Glomerular visceral epithelial cell (primary cell): Measurements from ENCODE around the gene USP40.

Experiments
- DNase-seq: peaks from one replicate; pipeline ENCODE4 v3.0.0-alpha.2; 2016; ENCODE audit errors: extremely low spot score

The USP40 gene

DNA sequence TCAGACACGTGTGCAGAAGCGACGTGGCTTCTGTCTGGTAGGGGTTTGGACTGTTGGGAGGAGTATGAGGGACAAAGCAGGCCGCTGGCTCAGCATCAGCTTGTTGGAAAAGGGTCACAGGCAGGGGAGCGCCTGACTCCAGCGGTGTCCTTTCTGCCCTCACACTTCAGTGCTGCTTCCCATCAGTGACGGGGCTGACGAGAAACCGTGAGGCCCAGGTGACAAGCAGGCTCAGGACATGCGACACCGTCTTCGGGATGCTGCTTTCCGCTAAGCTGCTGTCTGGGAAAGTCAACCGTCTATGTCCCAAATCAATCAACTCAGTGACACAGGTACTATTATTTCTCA lies 90.5 kb downstream of the USP40 start:
- no peak for DNase-seq

DNA sequence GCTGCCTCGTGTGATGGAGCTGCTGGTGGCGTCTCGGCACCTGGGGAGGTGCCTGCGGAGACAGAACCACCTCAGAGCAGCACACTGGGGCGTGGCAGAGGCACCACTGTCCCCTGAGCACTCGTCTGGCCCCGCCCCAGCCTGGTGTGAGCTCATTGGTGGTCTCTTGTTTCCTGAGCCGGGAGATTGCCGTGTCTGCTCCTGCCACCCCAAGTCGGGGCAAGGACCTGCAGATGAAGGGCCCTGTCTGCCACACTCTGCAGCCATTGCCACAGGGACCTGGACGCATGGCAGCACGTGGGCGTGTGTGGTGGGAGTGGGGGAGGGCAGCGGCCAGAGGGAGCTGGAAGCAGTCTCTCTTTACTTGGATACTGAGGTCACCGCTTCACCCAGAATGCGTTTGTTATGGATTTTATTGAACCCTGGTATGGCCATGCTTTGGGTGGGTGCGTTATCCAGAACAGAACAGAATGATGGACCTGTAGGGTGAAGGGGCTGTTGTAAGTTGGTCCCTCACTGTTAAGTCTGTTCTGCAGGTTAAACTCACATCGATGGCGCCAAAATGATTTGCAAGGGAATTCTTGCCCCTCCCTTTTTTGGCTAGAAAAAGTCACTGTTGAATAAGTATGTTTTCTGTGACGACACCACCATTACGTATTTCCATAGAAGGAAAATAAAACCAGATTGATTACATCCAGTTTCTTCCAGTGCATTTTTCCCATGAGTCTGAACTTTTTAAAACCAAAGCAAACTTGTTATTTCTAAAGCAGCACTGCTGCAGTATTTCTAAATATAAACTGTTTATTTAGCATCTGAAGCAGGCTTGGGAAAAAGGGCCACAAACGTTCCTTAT lies 92.0 kb downstream of the USP40 start:
- DNase-seq, result no peak

DNA sequence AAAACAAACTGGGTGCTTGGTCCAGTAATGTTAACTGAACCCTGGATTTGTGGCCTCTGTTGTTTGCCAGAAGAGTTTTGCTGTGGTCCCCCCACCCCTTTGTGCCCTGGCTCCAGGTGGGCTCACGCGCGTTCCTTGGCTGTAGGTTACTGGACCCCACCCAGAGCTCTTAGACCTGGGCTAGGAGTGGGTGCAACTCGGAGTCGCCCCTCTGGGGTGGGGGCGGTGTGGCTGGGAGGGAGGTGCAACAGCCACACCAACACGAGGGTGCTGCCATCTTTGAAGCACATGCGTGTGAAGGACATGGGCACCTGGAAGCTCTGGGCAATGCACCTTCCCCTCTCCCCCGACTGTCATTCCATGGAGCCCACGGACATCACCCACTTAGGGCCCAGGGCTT lies 92.7 kb downstream of the USP40 start:
- no peak for DNase-seq

DNA sequence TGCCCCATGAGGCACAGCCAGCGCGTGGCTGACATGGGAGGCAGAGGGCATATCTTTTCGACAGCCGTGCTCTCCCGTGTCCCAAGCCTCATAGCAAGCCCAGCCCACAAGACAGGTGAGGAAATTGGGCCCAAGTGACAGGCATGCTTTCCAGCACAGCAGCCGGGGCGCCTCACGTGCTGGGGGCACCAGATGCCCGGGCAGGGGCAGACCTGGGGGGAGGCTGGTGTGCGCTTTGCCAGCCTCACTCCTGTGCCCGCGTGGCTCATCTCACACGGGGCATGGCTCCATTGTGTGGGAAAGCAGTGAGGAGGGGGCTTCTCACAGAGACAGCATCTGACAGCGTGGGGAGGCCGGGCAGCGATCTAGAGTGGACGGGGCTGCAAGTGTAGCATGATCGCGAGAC lies 93.2 kb downstream of the USP40 start:
- DNase-seq, result no peak

DNA sequence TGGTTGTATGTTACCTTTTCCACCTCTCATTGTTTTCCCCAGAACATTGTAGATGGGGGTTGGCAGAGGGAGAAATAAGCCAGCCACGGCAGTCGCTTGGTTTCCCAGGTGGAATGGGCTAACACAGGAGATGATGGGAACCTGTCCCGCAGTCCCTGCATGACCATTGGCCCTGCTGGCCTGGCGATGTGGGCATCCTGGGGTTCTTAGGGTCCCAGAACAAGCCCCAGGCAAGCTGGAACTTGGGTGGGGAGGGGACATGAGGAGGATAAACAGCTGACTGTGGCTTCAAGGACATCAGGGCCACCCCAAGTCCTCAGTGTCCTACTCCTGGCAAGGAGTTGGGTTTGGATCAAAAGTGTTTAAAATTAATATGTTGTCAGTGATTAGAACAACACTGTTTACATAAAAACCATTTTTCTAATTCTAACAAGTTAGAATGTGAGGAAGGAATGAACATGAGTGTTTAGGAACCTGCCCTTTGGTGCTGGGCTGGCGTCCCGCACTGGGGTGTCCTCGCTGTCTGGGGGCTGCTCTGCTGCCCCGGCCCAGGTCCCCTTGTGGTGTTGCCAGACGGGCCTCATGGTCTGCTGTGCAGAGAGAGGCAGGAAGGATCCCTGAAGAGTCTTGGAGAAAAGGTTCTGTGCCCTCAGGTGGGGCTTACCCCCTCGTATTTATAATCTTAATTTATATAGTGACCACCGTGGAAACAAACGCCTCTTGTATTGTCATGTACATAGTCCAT lies 95.1 kb downstream of the USP40 start:
- DNase-seq, result no peak

DNA sequence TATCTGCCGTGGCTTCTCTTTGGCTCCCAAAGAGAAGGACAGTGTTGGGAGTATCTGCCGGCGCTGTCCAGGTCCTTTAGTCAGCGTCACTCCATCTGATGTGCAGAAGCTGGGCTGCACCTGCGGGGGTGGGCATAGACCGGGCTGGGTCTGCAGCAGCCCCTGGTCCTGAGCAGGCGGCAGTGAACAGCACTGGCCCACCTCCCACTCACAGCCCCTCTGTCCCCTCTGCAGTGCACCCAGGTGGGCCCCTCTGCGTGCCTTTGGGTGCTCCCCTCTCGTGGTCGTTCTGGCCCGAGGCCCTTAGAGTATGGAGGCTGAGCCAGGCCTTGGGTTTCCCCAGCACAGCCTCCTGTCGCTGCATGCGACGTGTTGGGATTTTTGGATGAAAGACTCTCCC lies 95.7 kb downstream of the USP40 start:
- DNase-seq, result no peak

DNA sequence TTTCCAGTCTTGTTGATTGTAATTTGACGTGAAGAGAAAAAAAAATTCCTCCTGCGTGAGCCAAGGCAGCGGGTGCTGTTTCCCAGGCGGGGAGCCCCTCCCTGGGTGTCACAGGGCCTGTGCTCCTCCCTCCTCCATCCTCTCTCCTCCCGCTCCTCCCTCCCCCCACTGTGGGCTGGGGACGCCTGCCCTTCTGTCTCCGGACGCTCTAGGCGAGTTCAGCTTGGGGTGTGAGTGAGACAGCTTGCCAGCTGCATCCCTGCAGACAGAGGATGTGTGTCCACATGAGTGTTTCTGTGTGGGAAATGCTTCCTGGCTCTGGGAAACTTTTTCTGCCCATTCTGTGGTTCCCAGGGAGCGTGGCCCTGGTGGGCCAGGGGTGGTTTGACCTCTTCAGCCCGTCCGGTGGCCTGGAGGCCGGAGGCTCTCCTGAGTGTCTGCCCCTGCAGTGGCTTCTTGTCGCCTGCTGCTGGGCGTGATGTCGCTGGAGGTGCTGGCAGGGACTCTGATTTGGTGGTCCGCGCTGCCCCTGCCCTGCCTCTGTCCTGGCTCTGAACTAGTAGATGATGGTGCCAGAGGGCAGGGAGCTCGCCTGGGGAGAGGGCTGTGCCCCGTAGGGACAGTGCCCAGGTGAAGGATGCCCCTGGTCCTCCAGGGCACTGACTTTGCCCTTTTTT lies 96.4 kb downstream of the USP40 start:
- DNase-seq, result no peak

DNA sequence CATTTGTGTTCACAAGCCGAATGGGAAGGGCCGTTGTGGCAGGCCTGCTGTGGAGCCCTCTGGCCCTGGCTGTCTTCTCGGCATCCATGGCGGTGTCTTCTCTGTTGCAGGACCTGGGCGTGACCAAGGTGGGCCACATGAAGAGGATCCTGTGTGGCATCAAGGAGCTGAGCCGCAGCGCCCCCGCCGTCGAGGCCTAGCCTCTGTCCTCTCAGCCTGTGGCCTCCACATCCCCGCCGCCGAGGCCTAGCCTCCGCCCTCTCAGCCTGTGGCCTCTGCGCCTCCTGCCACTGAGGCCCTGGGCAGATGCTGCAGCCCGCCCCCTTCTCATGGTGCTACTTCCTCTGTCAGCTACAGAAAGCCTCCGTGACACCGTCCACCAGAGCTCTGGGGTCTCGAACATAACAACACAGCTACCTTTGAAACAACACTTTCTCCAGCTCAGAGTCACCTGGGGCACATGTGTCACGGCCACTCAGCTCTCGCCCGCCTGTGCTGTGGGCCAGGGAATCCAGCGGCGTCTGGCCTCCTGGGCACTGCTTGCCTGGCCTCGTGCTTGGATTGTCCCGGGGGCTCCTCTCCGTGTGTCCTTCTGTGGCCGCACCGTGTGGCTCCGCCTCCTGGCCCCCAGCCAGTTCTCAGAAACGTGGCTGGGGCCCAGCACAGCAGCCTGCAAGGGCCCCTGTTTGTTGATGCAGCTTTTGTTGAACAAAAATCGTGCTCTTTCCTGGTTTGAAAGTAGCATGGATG lies 97.1 kb downstream of the USP40 start:
- no peak for DNase-seq

DNA sequence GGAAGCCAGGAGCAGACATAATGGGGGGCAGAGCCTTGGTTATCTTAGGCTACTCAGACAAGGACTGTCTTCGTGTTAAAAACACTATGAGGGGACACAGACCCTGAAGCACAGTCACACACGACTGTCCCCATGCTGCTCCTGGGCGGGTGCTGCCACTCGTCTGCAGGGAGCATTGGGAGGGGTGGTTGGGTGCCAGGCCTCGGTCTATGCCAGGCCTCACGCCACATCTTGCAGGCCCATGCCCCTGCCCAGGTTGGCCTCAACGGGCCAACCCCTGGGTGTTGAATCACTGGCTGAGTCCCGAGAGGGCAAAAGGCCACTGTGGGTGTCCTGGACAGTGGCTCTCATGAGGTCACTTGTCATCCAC lies 97.9 kb downstream of the USP40 start:
- DNase-seq, result no peak

DNA sequence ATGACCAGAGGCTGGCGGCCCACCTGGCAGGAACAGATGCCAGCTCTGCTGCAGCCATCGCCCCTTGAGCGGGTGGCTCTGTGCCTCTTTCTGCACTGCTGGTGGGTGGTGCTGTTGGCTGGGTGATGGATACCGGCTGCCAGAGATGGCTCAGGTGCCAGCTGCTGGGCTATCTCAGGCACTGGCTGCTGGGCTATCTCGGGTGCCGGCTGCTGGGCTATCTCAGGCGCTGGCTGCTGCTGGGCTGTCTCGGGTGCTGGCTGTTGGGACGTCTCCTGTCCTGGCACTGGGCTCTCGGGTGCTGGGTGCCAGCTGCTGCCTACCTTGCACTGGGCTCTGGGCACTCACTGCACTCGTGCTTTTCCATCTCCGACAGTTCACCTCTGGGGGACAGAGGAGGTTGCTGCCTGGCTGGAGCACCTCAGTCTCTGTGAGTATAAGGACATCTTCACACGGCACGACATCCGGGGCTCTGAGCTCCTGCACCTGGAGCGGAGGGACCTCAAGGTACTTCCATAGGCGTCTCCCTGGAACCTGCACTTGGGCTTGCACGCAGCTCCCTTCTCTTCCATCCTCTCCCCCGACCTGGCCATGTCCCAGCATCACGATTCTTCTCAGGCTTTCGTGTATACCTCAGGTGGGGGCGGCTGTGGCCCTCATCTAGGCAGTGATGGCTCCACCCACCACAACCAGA lies 98.4 kb downstream of the USP40 start:
- DNase-seq, result no peak

DNA sequence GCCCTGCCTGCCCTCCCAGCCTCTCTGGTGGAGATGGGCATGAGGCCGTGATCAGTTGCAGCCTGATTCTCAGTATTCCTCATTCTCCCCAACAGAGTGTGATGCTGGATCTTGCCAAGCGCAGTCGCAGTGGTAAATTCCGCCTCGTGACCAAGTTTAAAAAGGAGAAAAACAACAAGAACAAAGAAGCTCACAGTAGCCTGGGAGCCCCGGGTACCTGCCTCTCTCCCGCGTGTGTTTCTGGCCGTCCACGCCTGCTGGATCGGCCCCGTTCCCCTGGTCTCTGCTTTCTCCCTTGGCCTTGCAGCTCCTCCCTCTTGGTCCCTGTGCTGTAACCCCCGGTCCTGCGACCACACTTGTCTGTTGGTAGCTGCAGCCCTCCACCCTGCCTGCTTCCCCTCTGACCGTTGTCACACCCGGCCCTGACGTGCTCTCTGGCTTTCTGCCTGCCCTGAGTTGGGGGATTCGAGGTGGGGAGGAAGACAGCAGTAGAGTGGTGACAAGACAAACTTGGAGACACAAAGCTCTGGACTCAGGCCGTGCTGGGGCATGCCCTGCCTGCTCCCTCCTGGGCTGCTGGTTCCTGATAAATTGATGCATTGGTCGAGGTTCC lies 99.5 kb downstream of the USP40 start:
- DNase-seq, result no peak

DNA sequence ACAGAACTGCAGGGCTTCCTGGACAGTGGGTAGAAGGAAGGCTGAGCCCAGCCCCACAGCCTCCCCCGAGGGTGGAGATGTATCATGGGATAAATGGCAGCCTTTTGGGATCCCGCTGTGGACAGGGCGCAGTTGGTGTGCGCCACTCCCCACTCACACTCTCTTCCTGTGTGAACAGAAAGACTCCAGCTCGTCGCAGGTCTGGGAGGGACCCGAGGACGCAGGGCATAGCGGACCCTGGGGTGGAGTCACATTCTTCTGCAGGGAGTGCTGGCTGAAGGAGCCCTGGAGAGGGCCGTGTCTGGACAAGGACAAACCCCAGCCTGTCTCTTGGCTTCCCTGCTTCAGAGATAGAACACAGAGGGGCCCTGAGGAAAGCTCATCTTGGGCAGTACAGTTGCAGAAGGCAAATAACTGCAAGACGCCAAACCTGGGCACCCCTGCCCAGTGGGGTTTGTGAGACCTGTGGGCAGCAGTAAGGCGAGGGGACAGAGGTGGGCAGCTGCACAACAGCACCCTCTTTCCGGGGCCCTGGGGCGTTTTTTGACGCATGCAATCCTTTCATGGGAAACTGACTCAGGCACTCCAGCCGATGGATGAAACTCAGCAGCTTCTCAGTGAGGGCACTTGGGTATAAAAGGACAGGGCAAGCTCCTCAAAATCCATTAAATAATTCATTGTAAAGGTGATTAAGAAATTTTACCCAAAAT lies 101.9 kb downstream of the USP40 start:
- DNase-seq, result no peak

DNA sequence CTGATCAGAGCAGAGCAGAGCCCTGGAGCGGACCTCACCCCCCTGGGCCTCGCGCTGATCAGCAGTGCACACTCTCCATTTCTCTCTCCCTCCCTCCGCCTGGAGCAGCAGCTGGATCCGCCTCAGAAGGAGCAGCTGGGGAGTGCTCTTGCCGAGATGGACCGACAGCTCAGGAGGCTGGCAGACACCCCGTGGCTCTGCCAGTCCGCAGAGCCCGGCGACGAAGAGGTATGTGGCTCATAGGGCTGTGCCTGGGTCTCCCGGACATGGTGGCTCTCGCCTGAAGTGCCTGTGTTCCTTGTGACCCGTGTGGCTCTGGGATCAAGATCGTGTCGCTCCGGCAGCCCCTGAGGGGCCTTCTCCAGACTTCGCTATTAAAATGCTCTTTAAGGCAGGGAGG lies 102.5 kb downstream of the USP40 start:
- no peak for DNase-seq

DNA sequence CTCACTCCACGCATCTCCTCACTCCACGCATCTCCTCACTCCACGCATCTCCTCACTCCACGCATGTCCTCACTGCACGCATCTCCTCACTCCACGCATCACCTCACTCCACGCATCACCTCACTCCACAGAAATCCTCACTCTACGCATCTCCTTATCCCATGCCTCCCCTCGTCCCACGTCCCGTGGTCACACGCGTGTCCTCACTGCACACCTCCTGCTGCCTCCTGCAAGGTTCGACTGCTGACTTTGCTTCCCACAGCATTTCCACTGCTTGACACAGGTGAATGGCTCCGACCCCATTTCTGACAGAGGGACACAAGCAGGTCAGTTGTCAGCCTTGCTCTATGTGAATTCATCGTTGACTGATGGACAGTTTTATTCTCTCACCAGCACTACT lies 103.0 kb downstream of the USP40 start:
- DNase-seq, result no peak

DNA sequence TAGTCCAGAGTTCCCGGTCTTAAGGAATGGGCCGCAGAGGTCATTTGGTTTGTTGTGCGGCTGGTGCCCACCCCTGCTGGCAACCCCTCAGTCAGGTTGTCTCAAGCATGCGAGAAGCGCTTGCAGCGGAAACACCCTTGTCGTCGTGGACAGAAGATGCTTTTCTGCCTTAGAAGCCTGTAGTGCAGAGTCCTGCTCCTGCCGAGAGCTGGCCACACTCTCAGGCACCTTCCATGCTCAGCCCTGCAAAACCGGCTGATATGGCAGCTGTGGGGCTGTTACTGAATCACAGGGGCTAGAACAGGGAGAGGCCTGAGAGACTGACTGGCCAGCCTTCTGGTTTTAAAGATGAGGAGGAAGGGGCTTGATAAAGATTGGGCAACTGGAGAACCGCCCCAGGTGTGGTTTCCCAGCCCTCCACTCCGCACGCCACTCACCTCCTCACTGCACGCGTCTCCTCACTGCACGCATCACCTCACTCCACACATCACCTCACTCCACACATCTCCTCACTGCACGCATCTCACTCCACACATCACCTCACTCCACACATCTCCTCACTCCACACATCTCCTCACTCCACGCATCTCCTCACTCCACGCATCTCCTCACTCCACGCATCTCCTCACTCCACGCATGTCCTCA lies 103.6 kb downstream of the USP40 start:
- no peak for DNase-seq

DNA sequence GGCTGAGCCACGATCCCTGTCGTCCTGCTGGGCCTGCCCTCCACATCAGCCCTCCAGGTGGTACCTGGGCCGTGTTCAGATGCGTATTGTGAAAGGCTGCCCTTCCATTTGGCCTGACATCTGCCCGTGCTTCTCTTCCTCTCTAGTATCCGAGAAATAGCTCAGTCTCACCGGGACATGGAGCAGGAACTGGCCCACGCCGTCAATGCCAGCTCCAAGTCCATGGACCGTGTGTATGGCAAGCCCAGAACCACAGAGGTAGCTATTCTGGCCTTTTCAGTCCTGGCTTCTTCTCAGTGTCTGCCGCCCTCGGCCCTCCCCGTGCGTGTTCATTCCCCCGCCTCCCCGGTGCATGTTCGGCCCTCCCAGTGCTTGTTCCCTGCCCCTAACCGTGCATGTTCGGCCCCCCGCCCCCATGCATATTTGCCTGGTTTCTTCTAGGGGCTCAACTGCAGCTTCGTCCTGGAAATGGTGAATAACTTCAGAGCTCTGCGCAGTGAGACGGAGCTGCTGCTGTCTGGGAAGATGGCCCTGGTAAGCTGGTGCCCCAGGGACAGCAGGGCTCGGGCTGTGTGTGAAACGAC lies 104.3 kb downstream of the USP40 start:
- DNase-seq, result no peak

DNA sequence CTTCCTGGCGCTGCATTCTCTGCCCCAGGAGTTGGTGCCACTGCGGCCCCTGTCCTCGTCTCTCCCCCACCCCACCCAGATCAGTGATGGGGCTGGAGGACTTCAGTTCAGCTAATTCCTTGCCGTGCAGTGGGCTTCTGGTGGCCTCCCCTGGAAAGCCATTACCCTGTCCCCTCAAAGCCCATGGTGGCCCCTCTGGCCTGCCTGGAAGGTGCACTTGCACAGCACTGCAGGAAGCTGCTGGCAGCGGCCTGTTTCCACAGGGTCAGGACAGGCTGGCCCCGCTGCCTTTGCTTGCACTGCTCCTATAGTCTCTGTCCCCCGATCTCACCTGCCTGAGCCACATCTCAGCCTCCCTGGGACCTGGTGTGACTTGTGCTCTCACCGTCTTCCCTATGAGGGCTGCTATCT lies 105.1 kb downstream of the USP40 start:
- no peak for DNase-seq

DNA sequence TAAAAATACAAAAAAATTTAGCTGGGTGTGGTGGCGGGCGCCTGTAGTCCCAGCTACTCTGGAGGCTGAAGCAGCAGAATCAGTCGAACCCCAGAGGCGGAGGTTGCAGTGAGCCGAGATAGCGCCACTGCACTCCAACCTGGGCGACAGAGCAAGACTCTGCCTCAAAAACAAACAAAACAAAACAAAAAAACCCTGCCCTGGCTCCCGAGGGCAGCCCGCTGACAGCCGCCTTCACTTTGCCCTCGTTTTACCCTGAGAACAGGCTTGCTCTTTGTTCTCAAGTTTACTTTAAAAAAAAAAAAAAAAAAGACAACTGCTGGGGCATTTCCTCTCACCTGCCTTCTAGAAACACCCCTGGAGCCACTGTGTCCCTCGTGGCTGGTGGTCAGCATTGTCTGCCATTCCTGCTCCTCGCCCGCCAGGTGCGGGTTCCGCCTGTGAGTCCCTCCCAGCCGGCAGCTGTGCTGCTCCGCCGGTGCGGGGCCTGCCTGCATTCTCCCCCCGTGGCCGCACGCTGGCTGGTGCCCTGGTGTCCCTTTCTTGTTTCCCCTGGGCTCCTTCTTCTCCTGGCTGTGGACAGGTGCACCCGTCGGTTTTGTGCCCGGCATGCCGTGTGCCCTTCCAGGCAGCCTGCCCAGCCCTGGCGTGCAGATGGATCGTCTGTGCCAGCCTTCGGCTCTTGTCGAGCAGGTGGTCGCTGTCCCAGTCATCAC lies 105.7 kb downstream of the USP40 start:
- DNase-seq, result no peak

DNA sequence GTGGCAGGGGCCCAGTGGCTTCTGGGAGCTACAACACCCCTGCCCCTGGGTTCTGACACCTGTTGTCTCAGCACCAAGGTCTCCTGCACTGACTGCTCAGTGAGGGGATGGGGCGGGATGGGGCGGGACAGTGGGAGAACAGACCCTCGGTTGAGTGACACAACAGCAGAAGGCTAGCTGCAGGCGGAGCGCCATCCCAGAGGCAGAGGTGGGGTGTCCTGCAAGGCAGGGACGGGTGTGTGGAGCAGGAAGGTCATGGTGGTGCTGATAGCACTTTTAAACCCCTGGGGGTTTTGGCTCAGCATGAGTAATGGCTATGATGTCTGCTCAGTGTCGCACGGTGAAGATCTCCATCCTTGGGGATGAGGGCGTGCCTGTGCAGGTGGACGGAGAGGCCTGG lies 107.2 kb downstream of the USP40 start:
- no peak for DNase-seq
